ENCODE results near the gene RGS12. TPM values are rescaled to one million over a fixed set of nuclear protein-coding genes. Genes with fewer than 3 reads are reported as not detected.

RGS12 gene
- polyA plus RNA-seq, 1 of the 3 experiments (the other 2 are of a cell fraction) = 18.4 TPM

DNA sequence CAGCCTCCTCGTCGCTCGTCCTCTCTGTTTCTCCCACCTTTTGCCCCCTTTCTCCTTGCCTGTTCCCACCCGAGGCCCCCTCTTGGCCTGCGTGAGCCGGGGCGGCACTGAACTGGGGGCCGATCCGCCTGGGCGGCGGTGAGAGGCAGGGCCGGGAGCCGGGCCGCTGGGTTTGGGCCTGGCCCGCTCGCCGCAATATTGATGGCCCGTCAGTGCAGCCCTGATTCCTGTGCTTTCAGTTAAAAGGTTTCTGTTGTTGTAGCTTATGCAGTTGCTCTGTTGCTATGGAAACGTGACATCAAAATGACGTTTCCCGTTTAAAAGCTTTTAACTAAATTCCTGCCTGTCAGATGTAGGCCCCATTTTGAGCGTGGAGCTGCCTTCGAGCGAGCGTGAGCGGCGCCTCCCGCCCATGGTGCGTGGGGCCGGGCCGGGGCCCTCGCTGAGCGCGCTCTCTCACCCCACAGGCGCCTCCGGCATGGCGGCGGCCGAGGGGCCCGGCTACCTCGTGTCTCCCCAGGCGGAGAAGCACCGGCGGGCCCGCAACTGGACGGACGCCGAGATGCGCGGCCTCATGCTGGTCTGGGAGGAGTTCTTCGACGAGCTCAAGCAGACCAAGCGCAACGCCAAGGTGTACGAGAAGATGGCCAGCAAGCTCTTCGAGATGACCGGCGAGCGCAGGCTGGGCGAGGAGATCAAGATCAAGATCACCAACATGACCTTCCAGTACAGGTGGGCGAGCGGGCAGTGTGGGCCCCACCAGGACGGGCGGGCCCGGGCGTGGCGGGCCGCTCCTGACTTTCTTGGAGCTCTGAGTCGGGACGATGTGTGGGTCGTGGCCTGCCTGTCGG, 43.8 kb upstream of the RGS12 start, which contains the start of gene MSANTD1:
Gene MSANTD1, plus strand, starts transcription at position 349 of the 851 bp plus-strand sequence. Its CDS starts 64 bp downstream, at position 413.
- TF ChIP-seq, protein P1, sequence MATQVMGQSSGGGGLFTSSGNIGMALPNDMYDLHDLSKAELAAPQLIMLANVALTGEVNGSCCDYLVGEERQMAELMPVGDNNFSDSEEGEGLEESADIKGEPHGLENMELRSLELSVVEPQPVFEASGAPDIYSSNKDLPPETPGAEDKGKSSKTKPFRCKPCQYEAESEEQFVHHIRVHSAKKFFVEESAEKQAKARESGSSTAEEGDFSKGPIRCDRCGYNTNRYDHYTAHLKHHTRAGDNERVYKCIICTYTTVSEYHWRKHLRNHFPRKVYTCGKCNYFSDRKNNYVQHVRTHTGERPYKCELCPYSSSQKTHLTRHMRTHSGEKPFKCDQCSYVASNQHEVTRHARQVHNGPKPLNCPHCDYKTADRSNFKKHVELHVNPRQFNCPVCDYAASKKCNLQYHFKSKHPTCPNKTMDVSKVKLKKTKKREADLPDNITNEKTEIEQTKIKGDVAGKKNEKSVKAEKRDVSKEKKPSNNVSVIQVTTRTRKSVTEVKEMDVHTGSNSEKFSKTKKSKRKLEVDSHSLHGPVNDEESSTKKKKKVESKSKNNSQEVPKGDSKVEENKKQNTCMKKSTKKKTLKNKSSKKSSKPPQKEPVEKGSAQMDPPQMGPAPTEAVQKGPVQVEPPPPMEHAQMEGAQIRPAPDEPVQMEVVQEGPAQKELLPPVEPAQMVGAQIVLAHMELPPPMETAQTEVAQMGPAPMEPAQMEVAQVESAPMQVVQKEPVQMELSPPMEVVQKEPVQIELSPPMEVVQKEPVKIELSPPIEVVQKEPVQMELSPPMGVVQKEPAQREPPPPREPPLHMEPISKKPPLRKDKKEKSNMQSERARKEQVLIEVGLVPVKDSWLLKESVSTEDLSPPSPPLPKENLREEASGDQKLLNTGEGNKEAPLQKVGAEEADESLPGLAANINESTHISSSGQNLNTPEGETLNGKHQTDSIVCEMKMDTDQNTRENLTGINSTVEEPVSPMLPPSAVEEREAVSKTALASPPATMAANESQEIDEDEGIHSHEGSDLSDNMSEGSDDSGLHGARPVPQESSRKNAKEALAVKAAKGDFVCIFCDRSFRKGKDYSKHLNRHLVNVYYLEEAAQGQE (IDR thresholded peaks at IDR 0.05; ENCODE audit: low read depth, low read length) = no peak
- TF ChIP-seq GATA2 (CRISPR knock-in tag; IDR thresholded peaks at IDR 0.05) (no peak), TAF1 (IDR thresholded peaks at IDR 0.05; ENCODE audit: borderline replicate concordance, low read depth, low read length) (no peak), RFX5 (IDR thresholded peaks at IDR 0.05; ENCODE audit: low read length) (no peak), NRF1 (IDR thresholded peaks at IDR 0.05; ENCODE audit: low read depth, low read length) (no peak), CHD2 (IDR thresholded peaks at IDR 0.05; ENCODE audit: low read length, partially characterized antibody) (no peak), YY1 (IDR thresholded peaks at IDR 0.05; ENCODE audit: low read depth) (no peak), GABPA (IDR thresholded peaks at IDR 0.05; ENCODE audit: low read depth) (no peak), FOSL2 (IDR thresholded peaks at IDR 0.05; ENCODE audit: borderline replicate concordance, low read depth) (no peak)
- TF ChIP-seq, protein P2, sequence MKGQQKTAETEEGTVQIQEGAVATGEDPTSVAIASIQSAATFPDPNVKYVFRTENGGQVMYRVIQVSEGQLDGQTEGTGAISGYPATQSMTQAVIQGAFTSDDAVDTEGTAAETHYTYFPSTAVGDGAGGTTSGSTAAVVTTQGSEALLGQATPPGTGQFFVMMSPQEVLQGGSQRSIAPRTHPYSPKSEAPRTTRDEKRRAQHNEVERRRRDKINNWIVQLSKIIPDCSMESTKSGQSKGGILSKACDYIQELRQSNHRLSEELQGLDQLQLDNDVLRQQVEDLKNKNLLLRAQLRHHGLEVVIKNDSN (IDR thresholded peaks at IDR 0.05; ENCODE audit: borderline replicate concordance, low read depth) = no peak
- TF ChIP-seq, protein P3, sequence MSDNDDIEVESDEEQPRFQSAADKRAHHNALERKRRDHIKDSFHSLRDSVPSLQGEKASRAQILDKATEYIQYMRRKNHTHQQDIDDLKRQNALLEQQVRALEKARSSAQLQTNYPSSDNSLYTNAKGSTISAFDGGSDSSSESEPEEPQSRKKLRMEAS (IDR thresholded peaks at IDR 0.05; ENCODE audit: low read depth) = no peak
- peaks cover 0 to under 1% of the 10 kb centered on the region in 2 experiments for H3K36me3 ChIP-seq (replicated peaks in 1 of 2; ENCODE audit: control insufficient read depth in 1 of 2, insufficient read depth in 2 of 2, low read length in 1 of 2)
- peaks cover 0 to 9% of the 10 kb centered on the region in 2 experiments; a peak in 1 of 4 replicates for H3K4me1 ChIP-seq (ENCODE audit: control insufficient read depth in 1 of 2, insufficient read depth in 2 of 2, low read depth in 1 of 2, low read length in 1 of 2)
- H4K20me1 ChIP-seq (ENCODE audit: insufficient read depth) = no peaks in the 10 kb centered on the region
- POLR2A ChIA-PET = no interaction called here
- H3K79me2 ChIP-seq (ENCODE audit: insufficient read depth) = no peaks in the 10 kb centered on the region
- H3K9ac ChIP-seq = no peak within 1 kb of the TSS
- H2AFZ ChIP-seq (ENCODE audit: low read depth) = no peak within 1 kb of the TSS
- H3K27ac ChIP-seq (ENCODE audit: low read depth in 2 of 2, low read length in 1 of 2) = no peak within 1 kb of the TSS
- WGBS (ENCODE audit: low lambda C conversion rate) = 91% methylated on average over 45 of the region's 72 CpGs
- no peaks in the 10 kb centered on the region for H3K27me3 ChIP-seq (ENCODE audit: insufficient read depth)
- CTCF ChIA-PET = interaction anchor here (1.1 to 1.3 kb wide), 2 partner anchors 12 to 231 kb away, joined by 3 read pairs; no protein-coding TSS in a partner anchor
- H3K9me3 ChIP-seq = no peaks in the 10 kb centered on the region
- H3K4me2 ChIP-seq = no peak within 1 kb of the TSS
- H3K4me3 ChIP-seq (ENCODE audit: low read depth in 2 of 2, low read length in 1 of 2) = no peak within 1 kb of the TSS
- no peaks in the 10 kb centered on the region for H3F3A ChIP-seq (replicated peaks; ENCODE audit: insufficient read depth)
- peak; percentile 58 for DNase-seq
- H3K9me2 ChIP-seq = no peaks in the 10 kb centered on the region

Measured in SK-N-SH (cell line).